Activated CD8-positive, alpha-beta memory T cell treated with anti-CD3 and anti-CD28 coated beads, Interleukin-2, amount 50 U/mL, for 24 hours (primary cell): ENCODE results near the gene NFAT5.
"Not testable (repeated sequence)": the region's sequence is repeated elsewhere in the genome, so short reads cannot be mapped to it uniquely, and the experiment has no call there.

ENCODE experiments used
- DNase-seq: peaks from one replicate; pipeline ENCODE4 v3.0.0-alpha.2; 2020; ENCODE audit errors: extremely low read depth

NFAT5 gene

GRCh38 chr16:69707920-69708683 is 142.3 kb downstream of the NFAT5 start:
- no peak for DNase-seq

GRCh38 chr16:69709456-69710084 is 143.8 kb downstream of the NFAT5 start:
- DNase-seq, result no peak

GRCh38 chr16:69711115-69711740 is 145.5 kb downstream of the NFAT5 start:
- DNase-seq, result no peak

GRCh38 chr16:69712277-69712676 is 146.5 kb downstream of the NFAT5 start:
- no peak for DNase-seq

GRCh38 chr16:69712914-69713581 is 147.3 kb downstream of the NFAT5 start:
- DNase-seq, result no peak

- DNase-seq, result no peak
Measured at GRCh38 chr16:69717066-69717465, 151.3 kb downstream of the NFAT5 start.

- DNase-seq, result no peak
Measured at GRCh38 chr16:69718111-69718764, 152.5 kb downstream of the NFAT5 start.

GRCh38 chr16:69720822-69721430 is 155.2 kb downstream of the NFAT5 start:
- DNase-seq, result no peak

- no peak for DNase-seq
Measured at GRCh38 chr16:69721441-69721957, 155.7 kb downstream of the NFAT5 start.

- DNase-seq, result no peak
Measured at GRCh38 chr16:69724414-69724873, 158.7 kb downstream of the NFAT5 start.

GRCh38 chr16:69724981-69725479 is 159.3 kb downstream of the NFAT5 start:
- no peak for DNase-seq

GRCh38 chr16:69725480-69726312 is 159.9 kb downstream of the NFAT5 start:
- no peak for DNase-seq

- DNase-seq, result peak; percentile 76
Measured at GRCh38 chr16:69726313-69727060, 160.7 kb downstream of the NFAT5 start, which contains the start of gene NQO1. Gene NQO1 (minus strand): TSS chr16:69726560. CDS start chr16:69726439, 121 bp downstream.

- no peak for DNase-seq
Measured at GRCh38 chr16:69727916-69728270, 162.1 kb downstream of the NFAT5 start.

- DNase-seq, result not testable (repeated sequence)
Measured at GRCh38 chr16:69729030-69729429, 163.3 kb downstream of the NFAT5 start.

- not testable (repeated sequence) for DNase-seq
Measured at GRCh38 chr16:69731280-69731679, 165.5 kb downstream of the NFAT5 start.

GRCh38 chr16:69732101-69732500 is 166.3 kb downstream of the NFAT5 start:
- no peak for DNase-seq

- DNase-seq, result no peak
Measured at GRCh38 chr16:69741519-69741918, 175.8 kb downstream of the NFAT5 start.
